ENCODE measurements around the gene GART.

DNA sequence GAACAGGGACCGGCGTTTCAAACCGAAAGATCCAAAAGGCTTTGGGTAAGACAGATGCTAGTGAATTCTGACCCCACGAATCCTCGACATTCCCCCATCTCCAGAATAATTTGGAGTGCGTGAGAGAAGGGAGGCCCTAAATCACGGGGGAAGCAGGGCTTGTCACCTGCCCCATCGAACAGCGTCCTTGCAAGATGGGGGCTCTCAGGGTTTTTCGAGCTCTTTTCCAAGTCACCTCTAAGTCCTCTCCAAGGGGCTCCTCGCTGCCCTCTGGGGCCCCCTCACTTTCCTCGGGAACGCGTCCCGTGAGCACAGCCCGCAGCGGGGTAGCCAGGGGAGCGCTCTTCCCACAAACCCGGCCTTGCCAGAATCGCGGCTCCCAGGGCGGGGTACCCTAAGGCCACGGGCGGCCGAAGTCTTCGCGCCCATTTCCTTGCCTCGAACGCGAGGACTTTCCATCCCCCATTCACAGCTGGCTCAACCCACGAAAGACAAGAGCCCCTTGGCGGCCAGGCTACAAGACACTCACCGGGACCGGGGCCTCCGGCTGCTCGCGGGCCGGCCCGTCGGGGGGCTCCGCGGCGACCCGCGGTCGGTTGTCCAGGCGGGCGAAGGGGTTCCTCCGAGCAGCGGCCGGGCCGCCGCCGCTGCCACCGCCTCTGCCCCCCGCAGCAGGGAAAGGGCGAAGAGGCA lies 46.0 kb upstream of the GART start:
- TF ChIP-seq, protein P1, sequence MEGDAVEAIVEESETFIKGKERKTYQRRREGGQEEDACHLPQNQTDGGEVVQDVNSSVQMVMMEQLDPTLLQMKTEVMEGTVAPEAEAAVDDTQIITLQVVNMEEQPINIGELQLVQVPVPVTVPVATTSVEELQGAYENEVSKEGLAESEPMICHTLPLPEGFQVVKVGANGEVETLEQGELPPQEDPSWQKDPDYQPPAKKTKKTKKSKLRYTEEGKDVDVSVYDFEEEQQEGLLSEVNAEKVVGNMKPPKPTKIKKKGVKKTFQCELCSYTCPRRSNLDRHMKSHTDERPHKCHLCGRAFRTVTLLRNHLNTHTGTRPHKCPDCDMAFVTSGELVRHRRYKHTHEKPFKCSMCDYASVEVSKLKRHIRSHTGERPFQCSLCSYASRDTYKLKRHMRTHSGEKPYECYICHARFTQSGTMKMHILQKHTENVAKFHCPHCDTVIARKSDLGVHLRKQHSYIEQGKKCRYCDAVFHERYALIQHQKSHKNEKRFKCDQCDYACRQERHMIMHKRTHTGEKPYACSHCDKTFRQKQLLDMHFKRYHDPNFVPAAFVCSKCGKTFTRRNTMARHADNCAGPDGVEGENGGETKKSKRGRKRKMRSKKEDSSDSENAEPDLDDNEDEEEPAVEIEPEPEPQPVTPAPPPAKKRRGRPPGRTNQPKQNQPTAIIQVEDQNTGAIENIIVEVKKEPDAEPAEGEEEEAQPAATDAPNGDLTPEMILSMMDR (IDR thresholded peaks at IDR 0.05): no peak
- TF ChIP-seq POLR2A (IDR thresholded peaks at IDR 0.05): no peak
